H4 (cell line): Measurements from ENCODE around the gene SRPK1. TPM values are rescaled to one million over a fixed set of nuclear protein-coding genes. Genes with fewer than 3 reads are reported as not detected.

ENCODE experiments used
- total RNA-seq: library from RNA; depleted of rRNA; stranded (reverse); fragments of >200 nt; shearing (Covaris generic); gene quantifications from 2 replicates; pipeline ENCODE4 v1.2.3, GENCODE V29; 2014; rRNA removed

SRPK1 gene
- total RNA-seq, 1 experiment from 2014 or later: 61.0 TPM

Other genes with a start within 250 kb of the SRPK1 start
- gene FKBP5, start 232.2 kb downstream of the SRPK1 start, total RNA-seq: 2.0 and 3.4 TPM in 2 replicates
- 0.33 TPM in 1 of 2 replicates, not detected in the other for gene ARMC12, start 184.1 kb downstream of the SRPK1 start, total RNA-seq
- gene CLPSL2, start 144.5 kb downstream of the SRPK1 start, total RNA-seq: 5.7 TPM in 1 of 2 replicates, not detected in the other
- not detected in 2 replicates for gene CLPSL1, start 140.1 kb downstream of the SRPK1 start, total RNA-seq
- gene CLPS, start 123.8 kb downstream of the SRPK1 start, total RNA-seq: not detected in 2 replicates
- gene LHFPL5, start 115.7 kb downstream of the SRPK1 start, total RNA-seq: not detected in 2 replicates
- gene SLC26A8, start 103.5 kb upstream of the SRPK1 start, total RNA-seq: 0.04 TPM in 1 of 2 replicates, not detected in the other
- 35.7 and 37.6 TPM in 2 replicates for gene MAPK14, start 106.7 kb upstream of the SRPK1 start, total RNA-seq
- not detected in 2 replicates for gene MAPK13, start 209.4 kb upstream of the SRPK1 start, total RNA-seq